Heart left ventricle (tissue), 13 donors: ENCODE data around the gene SLC30A7.

ENCODE experiments used
- CTCF ChIP-seq, 12 donors: fragments of 200-600 bp; sonication (generic) in 4 of 12; IDR thresholded peaks; one replicate each; pipeline versions ENCODE4 v1.5.0 to v1.8.0; 2018 to 2022; ENCODE audit warnings: antibody characterized with exemption in 12 of 12, mild to moderate bottlenecking in 5 of 12
- POLR2A ChIP-seq, 2 donors: fragments of 450-650 bp; IDR thresholded peaks; one replicate each; pipeline ENCODE4 v1.6.1; 2017; ENCODE audit warnings: antibody characterized with exemption in 2 of 2, mild to moderate bottlenecking in 2 of 2, moderate library complexity in 2 of 2
- donor health status: ischemic (EF 13 %, LVEDD 7.1; RV severe dilation, severe dysfunction).
- donor health status: DM: no; HTN: yes; CAD: no.
- donor health status: DM: no; HTN: no; CAD: no.
- donor health status: ischemic (EF 25% LVEDD 6.9; RV normal size, moderate dysfunction).
- donor health status: ischemic (EF 25% LVEDD 5.7; RV mildly dilated, moderate dysfunction).
- donor health status: ischemic (EF 35%, LVEDD 5.7; RV mildly dilated, moderate dysfunction).
- donor health status: nonischemic (EF 11% LVEDD 7.7; RV severe dilation, severe dysfunction).
- donor health status: DM: yes; HTN: yes; CAD: no.
- donor health status: PGD.
- donor health status: ischemic (EF 29% LVEDD 5.4; RV normal size, mild dysfunction).
- donor health status: nonischemic (EF 23%, LVEDD 6.1; RV moderate dilation, normal function).

GRCh38 chr1:100982793-100983192 is 86.9 kb downstream of the SLC30A7 start:
- TF ChIP-seq CTCF (IDR thresholded peaks at IDR 0.05) (no peak), POLR2A (IDR thresholded peaks at IDR 0.05) (no peak)
